HG03442 (cell line): Measurements from ENCODE around the gene CAPN13.

Experiments used
- ATAC-seq: cut with Tn5 transposase; IDR thresholded peaks from one replicate; pipeline ENCODE4 v1.9.1; 2021; ENCODE audit warnings: mild to moderate bottlenecking, moderate library complexity; ENCODE audit not compliant: unreplicated experiment

Gene CAPN13

GRCh38 chr2:30684516-30684915, 122.7 kb downstream of the CAPN13 start:
- ATAC-seq, result no peak

- no peak for ATAC-seq
Measured at GRCh38 chr2:30684026-30684425, 123.2 kb downstream of the CAPN13 start.

- no peak for ATAC-seq
Measured at GRCh38 chr2:30683236-30683956, 123.8 kb downstream of the CAPN13 start.

GRCh38 chr2:30681022-30681421, 126.2 kb downstream of the CAPN13 start:
- ATAC-seq, result no peak

- ATAC-seq, result no peak
Measured at GRCh38 chr2:30680121-30680520, 127.1 kb downstream of the CAPN13 start.

GRCh38 chr2:30679426-30680088, 127.7 kb downstream of the CAPN13 start:
- no peak for ATAC-seq

- ATAC-seq, result no peak
Measured at GRCh38 chr2:30678410-30679137, 128.7 kb downstream of the CAPN13 start.

GRCh38 chr2:30677861-30678385, 129.3 kb downstream of the CAPN13 start:
- no peak for ATAC-seq

- no peak for ATAC-seq
Measured at GRCh38 chr2:30677231-30677630, 130.0 kb downstream of the CAPN13 start.

- no peak for ATAC-seq
Measured at GRCh38 chr2:30675758-30676157, 131.5 kb downstream of the CAPN13 start.

GRCh38 chr2:30673127-30673526, 134.1 kb downstream of the CAPN13 start:
- ATAC-seq, result no peak
